GM12873 (cell line): ENCODE results near the gene HMOX2.
A peak's percentile ranks its signal among the peaks of the same experiment; 100 is the strongest.

Experiments used
- CTCF ChIP-seq: IDR thresholded peaks from 2 replicates; pipeline ENCODE4 v1.5.1; 2012; ENCODE audit warnings: low read depth, mild to moderate bottlenecking, moderate library complexity, low read length, control low read depth; ENCODE audit not compliant: insufficient read depth; ENCODE audit errors: missing control alignments

Gene HMOX2

DNA sequence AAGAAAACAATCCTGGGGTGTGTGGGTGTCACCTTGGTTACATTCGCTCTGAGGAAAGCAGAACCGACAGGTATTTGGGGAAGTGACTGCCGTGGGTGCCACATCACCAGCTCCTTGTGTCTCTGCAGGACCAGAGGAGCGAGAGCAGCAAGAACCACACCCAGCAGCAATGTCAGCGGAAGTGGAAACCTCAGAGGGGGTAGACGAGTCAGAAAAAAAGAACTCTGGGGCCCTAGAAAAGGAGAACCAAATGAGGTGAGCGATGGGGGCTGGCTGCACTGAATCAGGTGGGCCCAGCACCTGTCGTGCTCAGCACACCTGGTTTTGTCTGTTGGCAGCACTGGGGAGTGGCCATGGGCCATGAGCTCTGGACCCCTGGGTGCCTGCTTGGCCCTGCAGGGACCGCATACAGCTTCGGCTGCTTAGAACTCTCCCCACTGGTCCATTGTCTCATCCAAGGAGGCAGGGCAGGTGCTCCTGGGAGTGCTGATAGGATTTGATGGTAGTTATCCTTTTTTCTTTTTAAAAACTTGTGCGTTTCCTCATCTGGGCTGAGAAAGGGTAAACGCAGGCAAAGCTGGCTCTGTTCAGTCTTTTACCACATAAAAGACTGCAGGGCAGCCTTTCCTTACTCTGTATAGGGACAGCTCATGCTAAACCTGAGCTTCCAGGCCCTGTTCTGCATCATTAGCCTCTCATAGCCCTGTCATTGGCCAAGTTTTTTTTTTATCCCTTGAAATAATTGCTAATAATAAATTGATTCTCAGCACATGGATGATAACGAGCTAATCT is 29.4 kb downstream of the HMOX2 start:
- TF ChIP-seq CTCF, result no peak

DNA sequence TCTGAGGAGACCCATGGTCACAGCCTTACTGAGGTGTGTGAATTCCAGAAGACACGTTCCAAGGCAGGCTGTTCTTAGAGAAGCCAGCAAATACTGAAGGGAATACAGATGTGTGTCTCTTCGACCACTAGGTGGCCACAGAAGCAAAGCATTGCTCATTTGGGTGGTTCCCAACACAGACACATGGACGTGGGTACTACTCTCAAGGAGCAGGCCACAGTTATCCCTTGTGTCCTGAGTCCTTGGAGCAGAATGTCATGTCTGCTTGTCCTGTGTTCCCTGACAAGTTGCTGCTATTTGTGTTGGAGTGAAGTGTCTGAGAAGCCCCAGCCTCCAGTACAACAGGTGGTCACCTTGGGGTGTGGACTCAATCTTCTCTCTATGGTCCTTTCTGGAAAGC is 30.3 kb downstream of the HMOX2 start:
- peak; percentile 97 for TF ChIP-seq CTCF

DNA sequence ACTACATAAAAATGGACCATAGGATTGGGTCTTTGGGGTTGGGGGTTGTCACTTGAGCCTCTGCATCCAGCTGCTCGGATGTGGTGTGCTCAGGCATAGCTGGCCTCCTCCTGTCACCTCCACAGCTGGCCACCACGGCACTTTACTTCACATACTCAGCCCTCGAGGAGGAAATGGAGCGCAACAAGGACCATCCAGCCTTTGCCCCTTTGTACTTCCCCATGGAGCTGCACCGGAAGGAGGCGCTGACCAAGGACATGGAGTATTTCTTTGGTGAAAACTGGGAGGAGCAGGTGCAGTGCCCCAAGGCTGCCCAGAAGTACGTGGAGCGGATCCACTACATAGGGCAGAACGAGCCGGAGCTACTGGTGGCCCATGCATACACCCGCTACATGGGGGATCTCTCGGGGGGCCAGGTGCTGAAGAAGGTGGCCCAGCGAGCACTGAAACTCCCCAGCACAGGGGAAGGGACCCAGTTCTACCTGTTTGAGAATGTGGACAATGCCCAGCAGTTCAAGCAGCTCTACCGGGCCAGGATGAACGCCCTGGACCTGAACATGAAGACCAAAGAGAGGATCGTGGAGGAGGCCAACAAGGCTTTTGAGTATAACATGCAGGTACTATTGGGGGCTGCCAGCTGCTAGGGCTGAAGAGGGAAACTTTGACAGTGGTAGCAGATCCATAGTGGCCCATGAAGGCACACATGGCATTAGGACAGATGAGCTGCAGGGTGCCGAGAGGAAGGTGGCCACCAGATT is 31.6 kb downstream of the HMOX2 start:
- TF ChIP-seq CTCF, result no peak

- no peak for TF ChIP-seq CTCF
These were observed 32.6 kb downstream of the HMOX2 start for GRCh38 chr16:4508806-4509205.

DNA sequence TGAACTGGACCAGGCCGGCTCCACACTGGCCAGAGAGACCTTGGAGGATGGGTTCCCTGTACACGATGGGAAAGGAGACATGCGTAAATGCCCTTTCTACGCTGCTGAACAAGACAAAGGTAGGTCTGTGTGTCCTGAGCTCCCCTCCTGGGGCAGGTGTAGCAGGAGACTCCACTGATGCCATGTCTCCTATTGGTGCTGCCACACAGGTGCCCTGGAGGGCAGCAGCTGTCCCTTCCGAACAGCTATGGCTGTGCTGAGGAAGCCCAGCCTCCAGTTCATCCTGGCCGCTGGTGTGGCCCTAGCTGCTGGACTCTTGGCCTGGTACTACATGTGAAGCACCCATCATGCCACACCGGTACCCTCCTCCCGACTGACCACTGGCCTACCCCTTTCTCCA is 33.2 kb downstream of the HMOX2 start:
- TF ChIP-seq CTCF, result no peak

DNA sequence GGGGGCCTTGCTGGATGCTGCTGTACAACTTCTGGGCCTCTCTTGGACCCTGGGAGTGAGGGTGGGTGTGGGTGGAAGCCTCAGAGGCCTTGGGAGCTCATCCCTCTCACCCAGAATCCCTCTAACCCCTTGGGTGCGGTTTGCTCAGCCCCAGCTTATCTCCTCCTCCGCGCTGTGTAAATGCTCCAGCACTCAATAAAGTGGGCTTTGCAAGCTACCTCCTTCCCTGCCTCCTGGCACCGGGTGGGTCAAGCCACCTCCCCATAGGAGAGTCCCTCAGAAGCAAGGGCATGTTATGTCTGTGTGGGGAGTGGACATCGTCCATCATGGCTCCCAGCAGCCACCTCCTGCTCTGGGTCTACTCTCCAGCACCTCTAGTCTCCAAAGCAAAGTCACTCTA is 33.9 kb downstream of the HMOX2 start:
- no peak for TF ChIP-seq CTCF

DNA sequence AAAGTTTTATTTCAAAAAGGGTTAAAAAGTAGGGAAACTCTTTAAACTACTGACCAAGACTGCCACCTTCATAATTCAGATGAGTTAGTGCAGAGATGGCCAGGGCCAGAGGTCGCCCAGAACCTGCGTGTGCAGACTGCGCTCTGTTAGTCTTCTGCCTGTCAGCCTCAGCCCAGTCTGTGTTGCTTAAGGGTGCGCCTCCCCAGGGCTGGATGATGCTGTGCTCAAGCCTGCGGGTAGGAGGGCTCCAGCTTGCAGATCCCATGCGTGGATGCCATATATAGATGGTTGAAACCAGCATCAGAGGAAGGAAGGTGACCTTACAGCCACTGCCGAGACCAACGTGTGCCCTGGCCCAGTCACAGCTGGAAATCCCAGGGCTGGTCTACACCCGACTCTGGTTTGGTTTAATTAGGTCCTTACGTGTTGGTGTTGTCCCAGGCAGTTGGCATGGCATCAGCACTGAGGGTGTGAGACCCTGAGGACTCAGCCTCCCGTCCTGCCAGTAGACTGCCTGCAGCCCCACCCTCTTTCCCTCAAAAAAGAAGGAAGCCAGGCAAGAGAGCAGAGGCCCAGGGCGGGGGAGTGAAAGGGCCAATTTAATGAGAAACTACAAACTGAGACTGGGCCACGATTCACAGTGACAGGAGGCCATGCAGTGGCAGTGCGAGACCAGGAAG is 34.7 kb downstream of the HMOX2 start:
- no peak for TF ChIP-seq CTCF
